Smooth muscle cell (in vitro differentiated cells): ENCODE data around the gene TRAM2. TPM values are rescaled to one million over a fixed set of nuclear protein-coding genes. Genes with fewer than 3 reads are reported as not detected.

ENCODE experiments used
- DNase-seq: peaks from one replicate; lab custom pipeline; 2025; ENCODE audit not compliant: unreplicated experiment; lab: John Stamatoyannopoulos, UW
- H2AFZ ChIP-seq: fragments of 200-600 bp; sonication (generic); 2 replicates; pipeline ENCODE4 v1.6.0; 2016; ENCODE audit warnings: antibody characterized with exemption, low read depth, mild to moderate bottlenecking
- H3F3A ChIP-seq: fragments of 200-600 bp; sonication (generic); 2 replicates; pipeline ENCODE4 v1.6.0; 2017; ENCODE audit warnings: antibody characterized with exemption, low read depth
- H3K27ac ChIP-seq: fragments of 200-600 bp; sonication (generic); 2 replicates; pipeline ENCODE4 v1.5.1; 2016; ENCODE audit warnings: low read depth, mild to moderate bottlenecking
- H3K27me3 ChIP-seq: fragments of 200-600 bp; sonication (generic); 2 replicates; pipeline ENCODE4 v1.6.1; 2016; ENCODE audit warnings: low read depth, mild to moderate bottlenecking
- H3K36me3 ChIP-seq: fragments of 200-600 bp; sonication (generic); 2 replicates; pipeline ENCODE4 v1.5.1; 2016; ENCODE audit warnings: low read depth
- H3K4me1 ChIP-seq: fragments of 200-600 bp; sonication (generic); 2 replicates; pipeline ENCODE4 v1.5.1; 2016; ENCODE audit warnings: low read depth
- H3K4me2 ChIP-seq: fragments of 200-600 bp; sonication (generic); 2 replicates; pipeline ENCODE4 v1.6.0; 2016; ENCODE audit warnings: mild to moderate bottlenecking
- H3K4me3 ChIP-seq: fragments of 200-600 bp; sonication (generic); 2 replicates; pipeline ENCODE4 v1.5.1; 2016; ENCODE audit warnings: mild to moderate bottlenecking
- H3K79me2 ChIP-seq: fragments of 200-600 bp; sonication (generic); 2 replicates; pipeline ENCODE4 v1.6.0; 2016; ENCODE audit warnings: low read depth, mild to moderate bottlenecking
- H3K9ac ChIP-seq: fragments of 200-600 bp; sonication (generic); 2 replicates; pipeline ENCODE4 v1.6.0; 2016; ENCODE audit warnings: low read depth
- H3K9me3 ChIP-seq: fragments of 200-600 bp; sonication (generic); replicated peaks from 2 replicates; pipeline ENCODE4 v1.5.1; 2016; ENCODE audit warnings: low read depth
- H4K20me1 ChIP-seq: fragments of 200-600 bp; sonication (generic); 2 replicates; pipeline ENCODE4 v1.6.0; 2016; ENCODE audit warnings: low read depth
- WGBS: methylation state at CpG from one replicate; pipeline ENCODE4 v1.1.7; 2016; ENCODE audit warnings: low lambda C conversion rate; 5-methylcytosine and 5-hydroxymethylcytosine counted together
- polyA plus RNA-seq: library from polyadenylated mRNA; unstranded; fragments of >200 nt; fragmentation: Nextera tagmentation; extraction: Ambion mirVana; gene quantifications from 2 replicates; pipeline ENCODE4 v1.2.1, GENCODE V29; 2016
- total RNA-seq: library from RNA; depleted of rRNA; stranded (reverse); fragments of >200 nt; gene quantifications from 2 replicates; pipeline ENCODE4 v1.2.3, GENCODE V29; 2014
- TF ChIP-seq, protein P1 (sequence below): fragments of 200-600 bp; sonication (generic); IDR thresholded peaks from 2 replicates; pipeline ENCODE4 v1.5.1; 2017; ENCODE audit warnings: borderline replicate concordance, mild to moderate bottlenecking, antibody characterized with exemption; ENCODE audit not compliant: insufficient read depth, poor library complexity, severe bottlenecking

The TRAM2 gene
- total and polyA plus RNA-seq, 2 experiments from 2014 or later = 18.2 to 35.6 TPM

DNA sequence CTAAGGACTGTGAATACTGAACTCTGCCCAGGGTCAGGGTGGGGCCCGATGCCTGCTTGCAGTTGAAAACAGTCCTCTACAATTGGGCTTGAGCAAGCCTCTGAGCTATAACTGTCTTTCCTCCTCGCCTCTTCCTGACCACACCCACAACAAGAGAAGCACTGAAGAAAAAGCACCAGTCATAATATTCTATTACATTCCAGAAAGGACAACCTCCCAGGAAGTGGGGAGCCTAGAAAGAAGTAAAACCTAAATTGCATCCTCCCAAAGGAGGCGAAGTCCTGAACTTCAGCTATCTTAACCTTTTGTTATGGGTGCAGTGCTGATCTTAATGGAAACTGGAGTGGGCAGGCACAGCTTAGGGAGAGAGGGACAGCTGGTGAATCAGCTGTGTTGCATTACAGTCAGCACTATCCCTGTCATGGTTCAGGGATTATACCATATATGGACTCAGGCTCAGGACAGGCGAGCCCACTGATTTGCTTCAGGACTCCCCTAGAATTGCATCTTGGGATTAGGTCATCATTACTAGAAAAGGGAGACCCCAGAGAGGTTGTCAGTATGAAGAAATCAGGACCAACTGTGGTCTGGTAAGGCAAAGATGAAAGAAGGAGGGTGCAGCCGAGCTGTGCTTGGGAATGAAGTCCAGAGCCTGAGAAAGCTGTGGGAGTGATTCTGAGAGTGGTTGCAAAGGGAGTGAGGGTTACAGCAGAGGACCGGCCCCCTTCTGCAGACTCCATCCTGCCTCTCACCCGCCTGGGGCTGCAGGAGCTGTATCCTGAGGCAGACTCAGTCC is 18.3 kb upstream of the TRAM2 start:
- Histone ChIP-seq H3K9ac (peak overlapping the region; percentile 37), H3K4me1 (peaks cover 16% of the 10 kb centered on the region), H3K27ac (peak overlapping the region; percentile 86), H3K4me3 (peak overlapping the region; percentile 8), H2AFZ (peak overlapping the region; percentile 64), H3K4me2 (peak overlapping the region; percentile 74), H3K9me3 (no peaks in the 10 kb centered on the region), H4K20me1 (no peaks in the 10 kb centered on the region), H3K36me3 (no peaks in the 10 kb centered on the region), H3K27me3 (no peaks in the 10 kb centered on the region), H3K79me2 (no peaks in the 10 kb centered on the region), H3F3A (peaks cover 24% of the 10 kb centered on the region)
- TF ChIP-seq, protein P1, sequence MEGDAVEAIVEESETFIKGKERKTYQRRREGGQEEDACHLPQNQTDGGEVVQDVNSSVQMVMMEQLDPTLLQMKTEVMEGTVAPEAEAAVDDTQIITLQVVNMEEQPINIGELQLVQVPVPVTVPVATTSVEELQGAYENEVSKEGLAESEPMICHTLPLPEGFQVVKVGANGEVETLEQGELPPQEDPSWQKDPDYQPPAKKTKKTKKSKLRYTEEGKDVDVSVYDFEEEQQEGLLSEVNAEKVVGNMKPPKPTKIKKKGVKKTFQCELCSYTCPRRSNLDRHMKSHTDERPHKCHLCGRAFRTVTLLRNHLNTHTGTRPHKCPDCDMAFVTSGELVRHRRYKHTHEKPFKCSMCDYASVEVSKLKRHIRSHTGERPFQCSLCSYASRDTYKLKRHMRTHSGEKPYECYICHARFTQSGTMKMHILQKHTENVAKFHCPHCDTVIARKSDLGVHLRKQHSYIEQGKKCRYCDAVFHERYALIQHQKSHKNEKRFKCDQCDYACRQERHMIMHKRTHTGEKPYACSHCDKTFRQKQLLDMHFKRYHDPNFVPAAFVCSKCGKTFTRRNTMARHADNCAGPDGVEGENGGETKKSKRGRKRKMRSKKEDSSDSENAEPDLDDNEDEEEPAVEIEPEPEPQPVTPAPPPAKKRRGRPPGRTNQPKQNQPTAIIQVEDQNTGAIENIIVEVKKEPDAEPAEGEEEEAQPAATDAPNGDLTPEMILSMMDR = no peak
- DNase-seq = no peak
- 14% methylated on average over 7 of the region's 7 CpGs for WGBS

DNA sequence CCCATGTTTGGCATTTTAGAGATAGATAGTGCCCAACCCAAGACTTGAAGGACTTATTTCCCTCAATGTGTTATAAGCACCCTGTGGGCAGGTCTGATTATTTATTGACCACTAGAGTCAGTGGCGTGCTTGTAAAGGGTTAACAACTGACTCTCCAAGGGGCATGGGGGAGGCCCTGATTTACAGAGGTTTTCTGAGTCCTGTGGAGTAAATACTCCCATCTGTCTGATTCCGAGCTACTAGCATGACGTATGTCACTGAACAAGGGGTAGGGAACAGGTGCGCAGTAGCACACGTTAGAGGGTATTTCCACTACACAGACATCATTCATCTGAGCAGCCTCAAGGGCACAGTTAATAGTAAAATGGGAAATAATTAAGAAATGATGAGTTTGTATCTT is 17.4 kb upstream of the TRAM2 start:
- Histone ChIP-seq H2AFZ (no peak overlapping the region), H3K4me2 (peak overlapping the region; percentile 74), H3K4me1 (peaks cover 16% of the 10 kb centered on the region), H3K36me3 (no peaks in the 10 kb centered on the region), H3K27ac (peak overlapping the region; percentile 86), H3K27me3 (no peaks in the 10 kb centered on the region), H4K20me1 (no peaks in the 10 kb centered on the region), H3K9me3 (no peaks in the 10 kb centered on the region), H3F3A (peaks cover 24% of the 10 kb centered on the region), H3K9ac (no peak overlapping the region), H3K4me3 (no peak overlapping the region), H3K79me2 (no peaks in the 10 kb centered on the region)
- TF ChIP-seq, protein P1 = no peak
- WGBS = 84% methylated on average over 5 of the region's 5 CpGs
- no peak for DNase-seq

DNA sequence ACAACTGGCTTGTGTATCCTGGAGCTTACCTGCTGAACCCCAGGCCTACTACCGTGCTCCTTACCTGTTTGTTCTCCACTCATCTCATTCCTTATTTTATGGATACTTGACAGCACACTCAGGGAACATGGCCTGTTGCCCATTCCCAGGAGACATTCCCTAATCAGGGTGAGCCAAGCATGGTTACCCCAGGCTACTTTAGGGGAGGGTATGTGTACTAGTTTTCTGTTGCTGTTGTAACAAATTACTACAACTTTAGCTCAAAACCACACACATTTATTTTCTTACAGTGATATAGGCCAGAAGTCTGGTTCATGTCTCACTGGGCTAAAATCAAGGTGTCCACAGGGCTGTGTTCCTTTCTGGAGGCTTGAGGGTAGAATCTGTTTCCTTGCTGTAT is 15.0 kb upstream of the TRAM2 start:
- Histone ChIP-seq H3K4me1 (peaks cover 20% of the 10 kb centered on the region), H3K79me2 (no peaks in the 10 kb centered on the region)

More for the DNA sequence above, 15.0 kb upstream of the TRAM2 start:
- DNase-seq = no peak
- Histone ChIP-seq H2AFZ (no peak overlapping the region), H3K27me3 (no peaks in the 10 kb centered on the region), H3K4me2 (no peak overlapping the region), H3K36me3 (no peaks in the 10 kb centered on the region), H3K9me3 (no peaks in the 10 kb centered on the region), H3K9ac (no peak overlapping the region), H3K27ac (no peak overlapping the region), H3K4me3 (no peak overlapping the region), H4K20me1 (no peaks in the 10 kb centered on the region), H3F3A (peaks cover 17% of the 10 kb centered on the region)
- WGBS = 57% methylated on average over 1 of the region's 1 CpG
- TF ChIP-seq, protein P1 = no peak
